Renal pelvis (tissue), 12 donors: Measurements from ENCODE around the gene PAX1. TPM values are rescaled to one million over a fixed set of nuclear protein-coding genes. Genes with fewer than 3 reads are reported as not detected.

ENCODE experiments used
- DNase-seq: peaks from one replicate; pipeline ENCODE4 v3.0.0-alpha.2; 2013
- long read RNA-seq, 16 experiments: transcript quantifications; one replicate each; lab custom pipeline, GENCODE V29; 2026
- polyA plus RNA-seq, 3 donors: library from polyadenylated mRNA; unstranded; fragments of 120-200 nt; gene quantifications; one replicate each; pipeline ENCODE4 v1.2.1, GENCODE V29; 2013; ENCODE audit not compliant: insufficient read length in 3 of 3

PAX1 gene
- polyA plus RNA-seq = under 1 TPM in 1 of 3 donors, not detected in 2; 0.01 TPM
- long read RNA-seq, donor 1 = 0 reads
- long read RNA-seq, donor 2, partial matches to known transcripts = 0 of 1 reads
- long read RNA-seq, donor 2, other reads (novel, unspliced or antisense) = 0 of 1 reads
- long read RNA-seq, donor 3 = 0 reads
- long read RNA-seq, donor 4 = 0 reads
- long read RNA-seq, donor 5 = 0 reads
- long read RNA-seq, donor 6 = 0 reads
- long read RNA-seq, donor 7 = 0 reads
- long read RNA-seq, donor 8 = 0 reads
- long read RNA-seq, donor 9 = 0 reads
- long read RNA-seq, donor 10 = 0 reads
- long read RNA-seq, donor 11 = 0 reads
- long read RNA-seq, donor 12 = 0 reads
- long read RNA-seq, donor 13 = 0 reads
- long read RNA-seq, donor 14 = 0 reads
- long read RNA-seq, donor 15, full-length matches to known transcripts = 1 of 1 reads
- long read RNA-seq, donor 15, partial matches to known transcripts = 0 of 1 reads
- long read RNA-seq, donor 15, other reads (novel, unspliced or antisense) = 0 of 1 reads
- long read RNA-seq, donor 16 = 0 reads

DNA sequence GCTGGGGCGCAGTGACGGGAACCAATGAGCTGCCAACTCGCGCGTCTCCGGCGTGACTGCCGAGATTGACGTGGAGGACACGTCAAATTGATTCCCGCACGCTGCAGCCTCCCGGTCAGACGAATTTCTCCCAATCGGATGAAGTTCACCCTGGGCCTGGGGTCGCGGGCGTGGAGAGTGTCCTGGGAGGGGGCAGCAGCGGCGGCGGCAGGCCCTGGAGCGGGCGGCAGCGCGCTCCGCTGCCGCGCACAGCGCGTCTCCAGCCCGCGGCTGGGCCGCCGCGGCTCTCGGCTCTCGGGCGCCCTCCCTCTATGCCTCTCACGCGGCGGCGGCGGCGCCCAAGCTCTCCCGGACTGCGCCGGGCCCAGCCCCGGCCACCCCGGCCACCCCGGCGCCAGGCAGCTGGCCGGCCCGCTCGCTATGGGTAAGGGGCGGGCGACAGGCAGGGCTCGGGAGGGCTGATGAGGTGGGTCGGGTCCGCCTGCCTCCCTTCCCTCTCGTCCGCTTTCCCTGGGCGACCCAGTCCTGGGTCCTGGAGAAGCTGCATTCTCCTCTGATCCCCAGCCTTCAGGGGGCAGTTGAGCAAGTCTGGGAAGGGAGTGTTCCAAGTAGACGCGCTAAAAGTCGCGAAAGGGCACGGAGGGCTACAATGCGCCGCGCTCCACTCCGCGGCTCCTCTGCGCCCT, at the start of gene PAX1:
TSS of gene PAX1 (plus strand) at position 90 of the 686 bp plus-strand sequence. CDS start at position 139, 49 bp downstream.
- no peak for DNase-seq

DNA sequence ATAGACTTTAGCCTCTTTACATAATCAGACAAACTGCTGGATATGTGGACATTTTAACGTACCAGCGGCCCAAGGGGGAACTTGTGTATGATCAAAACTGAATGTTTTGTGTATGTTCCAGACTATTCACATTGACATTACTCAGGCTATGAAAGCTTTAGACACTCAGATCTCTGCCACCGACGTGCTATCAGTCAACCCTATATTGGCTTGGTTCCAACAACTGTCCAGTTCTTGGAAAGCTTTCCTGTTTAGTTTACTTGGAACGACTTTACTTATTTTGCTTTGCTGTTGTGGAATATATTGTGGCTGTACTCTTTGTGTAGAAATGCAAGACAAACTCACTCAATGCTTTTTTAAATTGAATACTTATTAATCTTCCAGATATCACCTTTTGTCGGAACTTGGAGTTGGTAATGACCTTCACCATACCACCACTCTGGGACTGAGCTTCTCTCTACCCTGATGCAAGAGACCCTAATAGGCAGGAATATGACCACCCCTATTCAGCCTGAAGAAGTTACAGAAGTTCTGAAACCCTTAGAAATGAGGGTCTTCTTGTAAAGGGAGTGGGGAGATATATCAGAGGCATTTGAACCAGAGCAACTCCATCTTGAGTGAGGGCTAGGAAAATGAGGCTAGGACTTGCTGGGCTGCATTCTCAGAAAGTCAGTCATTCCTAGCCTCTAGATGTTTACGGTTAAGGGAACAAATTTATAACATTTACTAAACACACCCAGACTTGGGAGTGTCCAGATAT, 49.0 kb upstream of the PAX1 start:
- no peak for DNase-seq

DNA sequence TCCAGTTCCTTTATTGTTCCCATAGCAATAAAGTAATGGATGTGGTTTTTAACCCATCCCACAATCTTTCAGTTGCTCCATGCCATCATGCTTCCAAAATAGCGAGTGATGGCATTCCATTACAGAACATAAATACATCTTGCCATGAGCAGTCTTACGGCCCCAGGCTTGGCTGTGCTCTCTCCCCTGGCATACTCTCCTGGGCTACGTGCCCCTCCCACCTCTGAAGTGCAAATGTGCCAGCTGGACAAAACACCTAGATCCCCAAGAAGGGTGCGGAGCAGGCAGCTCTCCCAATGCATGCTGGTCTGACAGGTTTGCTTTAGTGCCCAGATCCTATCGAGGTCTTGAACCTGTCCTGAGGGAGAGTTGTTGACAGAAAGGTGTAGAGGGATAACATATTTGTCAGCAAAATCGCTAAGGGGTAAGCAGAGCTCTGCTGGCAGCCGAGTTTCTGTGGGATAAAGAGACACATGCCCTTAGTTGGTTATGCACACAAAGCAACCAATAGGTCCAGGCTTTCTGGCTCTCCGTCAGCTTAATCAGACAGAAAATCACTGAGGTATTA, 43.9 kb upstream of the PAX1 start:
- no peak for DNase-seq

DNA sequence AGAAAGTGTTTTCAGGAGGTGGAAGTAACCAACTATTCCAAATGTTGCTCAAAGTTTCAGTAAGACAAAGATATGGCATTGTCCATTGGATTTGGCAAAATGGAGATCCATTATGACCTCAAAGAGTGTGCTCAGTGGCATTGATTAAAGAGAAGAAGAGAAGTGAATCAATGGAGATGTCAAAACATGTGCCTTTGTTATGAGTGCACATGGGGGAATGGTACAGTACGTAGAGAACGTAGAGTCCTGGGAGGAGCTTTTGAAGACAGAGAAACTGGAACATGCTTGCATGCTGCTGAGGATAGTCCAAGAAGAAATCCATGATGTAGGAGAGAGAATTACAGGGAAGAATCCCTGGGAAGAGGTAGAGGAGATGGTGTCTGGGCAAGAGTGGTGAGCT, 42.0 kb upstream of the PAX1 start:
- no peak for DNase-seq

DNA sequence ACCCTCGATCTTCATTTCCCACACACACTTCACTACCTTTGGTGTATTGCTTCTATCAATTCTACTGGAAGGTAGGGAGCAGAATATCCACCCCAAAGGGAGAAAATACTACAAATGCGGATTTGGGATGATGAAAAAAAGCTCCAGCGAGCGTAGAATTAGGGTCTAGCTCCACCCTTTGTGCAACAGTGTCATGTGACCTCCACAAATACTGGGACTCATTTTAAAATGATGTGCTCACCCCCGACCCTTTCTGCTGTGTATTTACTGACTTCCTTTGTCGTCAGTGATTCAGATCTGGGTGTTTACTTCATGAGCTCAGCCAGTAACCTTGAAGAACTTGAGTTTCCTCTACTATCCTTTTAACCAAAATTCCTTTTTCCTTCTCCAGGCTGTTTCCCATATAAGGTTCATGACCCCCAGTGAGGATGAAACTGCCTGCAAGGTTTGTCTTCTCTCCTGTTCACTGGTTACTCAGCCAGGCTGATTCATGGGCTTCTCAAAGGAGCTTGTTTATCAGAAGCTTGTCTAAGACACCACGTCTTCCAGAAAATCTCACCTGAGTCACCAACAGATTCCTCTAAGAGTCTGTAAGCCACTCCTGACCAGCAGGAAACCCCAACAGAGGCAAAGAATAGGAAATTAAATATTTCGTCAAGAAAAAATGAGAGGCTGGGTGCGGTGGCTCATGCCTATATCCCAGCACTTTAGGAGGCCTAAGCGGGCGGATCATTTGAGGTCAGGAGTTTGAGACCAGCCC, 39.6 kb upstream of the PAX1 start:
- no peak for DNase-seq

DNA sequence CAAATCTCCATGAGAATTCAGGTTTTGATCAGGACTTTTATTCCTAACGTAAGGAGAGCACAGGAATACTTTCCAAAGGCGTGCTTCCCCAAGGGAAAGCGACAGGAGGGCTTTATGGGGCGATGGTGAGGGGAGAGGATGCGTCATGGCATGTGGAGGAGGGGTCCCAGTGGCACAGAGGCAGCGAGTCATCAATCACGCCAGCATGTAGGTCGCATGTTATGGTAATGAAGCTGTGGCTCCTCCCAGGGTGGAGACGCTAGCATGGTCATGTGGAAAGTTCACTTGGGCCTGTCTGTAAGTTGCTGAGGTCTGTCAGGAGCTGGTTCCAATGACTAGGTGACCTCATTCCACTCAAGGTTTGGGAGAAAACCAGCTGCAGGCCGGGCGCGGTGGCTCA, 35.3 kb upstream of the PAX1 start:
- DNase-seq = no peak

DNA sequence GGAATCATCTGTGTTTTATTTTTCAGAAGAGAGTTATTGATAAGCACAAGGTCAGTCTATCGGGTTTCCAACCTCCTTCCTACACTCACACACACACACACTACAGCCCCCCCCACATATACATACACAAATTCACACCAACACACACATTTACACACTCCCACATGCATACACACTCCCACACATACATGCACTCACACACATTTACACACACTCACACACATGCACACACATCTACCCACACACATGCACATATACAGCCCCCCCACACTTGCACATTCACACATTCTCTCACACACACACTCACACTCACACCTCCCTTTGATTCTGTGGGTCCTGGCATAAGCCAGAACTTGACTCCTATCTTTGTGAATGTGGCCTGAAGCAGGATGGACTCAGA, 34.5 kb upstream of the PAX1 start:
- no peak for DNase-seq

DNA sequence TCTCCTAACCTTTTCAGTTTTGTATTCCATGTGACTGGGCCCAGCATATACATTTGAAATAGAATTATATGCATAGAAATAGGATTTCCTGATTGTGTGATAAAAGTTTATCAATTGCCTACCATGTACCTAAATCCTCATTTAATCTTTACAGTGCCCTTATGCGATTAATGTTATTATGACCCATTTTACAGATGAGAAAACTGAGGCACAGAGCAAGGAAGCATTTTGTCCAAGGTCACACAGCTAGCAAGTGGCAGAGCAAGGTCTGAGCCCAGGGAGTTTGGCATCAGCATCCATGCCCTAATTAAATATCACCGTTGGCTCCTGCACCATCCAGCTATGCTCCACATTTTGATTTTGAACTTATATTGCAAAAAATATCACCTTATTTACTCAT, 28.2 kb upstream of the PAX1 start:
- DNase-seq = no peak

DNA sequence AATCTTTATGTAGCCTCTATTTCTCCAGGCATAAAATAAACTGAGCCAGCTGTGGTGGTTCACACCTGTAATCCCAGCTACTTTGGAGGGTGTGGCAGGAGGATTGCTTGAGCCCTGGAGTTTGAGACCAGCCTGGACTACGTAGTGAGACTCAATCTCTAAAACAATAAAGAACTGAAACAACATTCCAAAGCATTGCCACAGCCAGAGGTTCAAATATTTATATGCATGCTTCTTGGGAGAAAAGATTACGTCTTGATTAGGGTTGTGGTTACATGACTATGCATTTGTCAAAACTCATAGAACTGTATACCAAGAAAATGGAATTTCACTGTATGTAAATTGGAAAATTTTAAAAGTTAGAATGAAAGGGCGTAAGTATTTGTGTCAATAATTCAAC, 27.7 kb upstream of the PAX1 start:
- DNase-seq = no peak

DNA sequence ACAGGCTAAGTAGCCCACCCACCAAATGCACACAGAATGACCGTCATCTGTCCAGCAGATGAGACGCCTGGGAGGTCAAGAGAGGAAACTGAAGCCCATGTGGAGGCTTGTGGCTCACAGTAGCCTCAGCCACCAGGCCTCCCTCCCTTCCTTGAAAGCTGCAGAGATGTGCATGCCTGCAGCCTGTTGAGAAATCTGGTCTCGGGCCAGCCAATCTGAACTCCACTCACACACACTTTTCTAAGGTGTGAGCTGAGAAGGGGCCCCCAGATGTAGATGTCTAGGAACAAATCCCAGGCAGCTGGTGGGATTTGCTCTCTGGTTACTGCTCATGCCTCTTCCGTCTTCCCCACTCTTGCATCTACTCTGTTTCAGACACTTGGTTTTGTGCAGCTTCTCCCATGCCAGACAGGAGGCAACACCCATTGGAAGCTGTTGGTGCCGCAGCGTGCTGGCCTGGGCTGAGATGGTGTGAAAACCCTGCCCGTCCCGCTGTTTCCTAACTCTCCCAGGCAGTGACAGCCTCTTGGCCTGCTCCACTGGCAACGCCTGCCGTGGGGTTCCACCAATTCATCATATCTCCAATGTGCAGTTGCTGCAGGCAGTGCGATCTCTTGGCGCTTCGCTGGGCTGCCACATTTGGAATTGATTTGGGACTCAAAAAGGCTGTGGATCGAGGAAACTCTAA, 24.1 kb upstream of the PAX1 start:
- DNase-seq = no peak

DNA sequence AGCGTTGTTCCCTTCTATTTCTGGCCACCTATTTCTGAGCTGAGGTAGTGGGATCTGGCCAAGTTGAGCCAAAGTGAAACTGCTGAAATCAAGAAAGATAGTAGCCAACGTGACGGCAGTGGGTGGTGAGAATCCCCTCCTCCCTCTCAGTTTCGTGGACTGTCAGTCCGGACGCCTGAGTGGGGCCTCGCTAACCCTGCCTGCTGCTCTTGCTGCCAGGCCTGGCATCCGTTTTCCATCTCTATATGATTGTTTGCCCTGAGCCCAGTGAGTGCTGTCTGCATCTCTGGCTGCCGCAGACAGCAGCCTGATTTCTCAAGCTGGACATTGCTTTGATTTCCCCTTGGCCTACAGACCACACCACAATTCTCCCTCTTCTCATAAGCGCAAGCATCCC, 23.5 kb upstream of the PAX1 start:
- DNase-seq = no peak

DNA sequence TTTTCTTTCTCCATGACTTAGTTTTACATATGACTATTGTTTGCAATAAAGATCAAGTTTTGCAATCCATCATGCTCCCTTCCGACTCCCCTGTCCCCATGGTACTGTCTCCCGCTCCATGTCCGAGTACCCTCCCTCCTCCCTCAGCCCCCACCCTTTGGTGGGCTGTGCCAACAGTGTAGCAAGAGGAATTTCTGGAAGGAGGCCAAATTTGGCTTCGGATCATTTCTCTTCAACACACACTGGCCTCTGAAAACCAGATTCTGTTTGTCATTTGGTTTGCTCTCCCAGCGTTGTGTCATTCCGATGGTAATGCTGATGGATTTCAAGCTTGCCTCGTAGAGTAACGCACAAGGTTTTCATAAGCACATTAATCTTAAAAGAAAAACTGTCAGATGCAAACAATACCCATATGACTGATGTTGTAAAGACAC, 22.9 kb upstream of the PAX1 start:
- DNase-seq = peak; percentile 91

DNA sequence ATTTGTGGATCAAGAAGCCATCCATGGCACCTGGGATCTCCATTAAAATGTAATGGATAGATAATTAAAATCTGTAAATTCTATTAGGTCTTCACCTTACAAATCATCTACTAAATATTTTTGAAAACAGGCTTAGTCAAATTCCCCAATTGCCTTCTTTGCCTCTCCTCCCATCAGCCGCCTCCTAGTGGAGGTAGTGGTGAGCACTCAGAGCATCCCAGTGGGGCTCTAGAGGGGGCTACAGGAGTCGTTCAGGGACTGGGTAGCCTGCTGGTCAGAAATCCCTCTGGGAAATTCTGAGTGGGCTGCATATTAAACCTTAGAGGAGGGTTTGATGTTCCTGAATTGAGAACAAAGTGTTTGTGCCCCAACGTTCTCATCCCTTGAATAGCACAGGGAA, 20.8 kb upstream of the PAX1 start:
- no peak for DNase-seq

DNA sequence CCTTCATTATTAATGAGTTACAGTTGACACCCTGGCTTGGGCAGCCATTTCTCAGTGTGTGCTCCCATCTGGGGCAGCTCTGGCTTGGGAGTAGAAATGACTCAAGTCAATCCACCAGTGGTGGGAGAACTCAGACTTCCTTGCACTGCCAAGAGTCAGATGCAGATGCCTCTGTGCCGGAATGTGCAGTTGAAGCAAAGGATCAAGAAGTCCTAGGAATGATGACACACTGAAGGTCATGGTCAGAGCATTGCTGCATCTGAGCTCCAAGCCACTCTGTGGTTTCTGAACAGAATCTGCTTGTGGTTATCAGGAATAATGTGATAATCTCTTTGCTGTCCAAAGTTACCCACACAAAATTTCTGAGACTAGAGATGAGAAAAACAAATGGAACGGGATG, 19.5 kb upstream of the PAX1 start:
- no peak for DNase-seq

DNA sequence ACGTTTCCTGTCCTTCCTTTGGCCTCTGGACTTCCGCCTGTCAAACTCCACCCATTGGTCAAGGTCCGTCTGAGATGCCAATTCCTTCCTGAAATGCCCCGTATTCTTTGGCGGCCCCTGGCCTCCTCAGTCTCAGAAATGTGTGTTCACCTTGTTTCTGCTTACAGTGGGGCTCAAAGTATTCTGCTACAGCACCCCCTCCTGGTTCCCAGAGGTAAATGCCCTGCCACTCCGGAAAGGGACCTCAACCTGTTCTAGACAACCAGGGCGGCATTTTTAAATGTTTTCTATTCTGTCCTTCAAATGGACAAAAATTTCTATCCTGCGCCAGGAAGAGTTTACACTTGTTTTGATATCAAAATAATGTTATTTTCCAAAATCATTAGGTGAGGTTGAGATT, 12.1 kb upstream of the PAX1 start:
- DNase-seq = no peak

DNA sequence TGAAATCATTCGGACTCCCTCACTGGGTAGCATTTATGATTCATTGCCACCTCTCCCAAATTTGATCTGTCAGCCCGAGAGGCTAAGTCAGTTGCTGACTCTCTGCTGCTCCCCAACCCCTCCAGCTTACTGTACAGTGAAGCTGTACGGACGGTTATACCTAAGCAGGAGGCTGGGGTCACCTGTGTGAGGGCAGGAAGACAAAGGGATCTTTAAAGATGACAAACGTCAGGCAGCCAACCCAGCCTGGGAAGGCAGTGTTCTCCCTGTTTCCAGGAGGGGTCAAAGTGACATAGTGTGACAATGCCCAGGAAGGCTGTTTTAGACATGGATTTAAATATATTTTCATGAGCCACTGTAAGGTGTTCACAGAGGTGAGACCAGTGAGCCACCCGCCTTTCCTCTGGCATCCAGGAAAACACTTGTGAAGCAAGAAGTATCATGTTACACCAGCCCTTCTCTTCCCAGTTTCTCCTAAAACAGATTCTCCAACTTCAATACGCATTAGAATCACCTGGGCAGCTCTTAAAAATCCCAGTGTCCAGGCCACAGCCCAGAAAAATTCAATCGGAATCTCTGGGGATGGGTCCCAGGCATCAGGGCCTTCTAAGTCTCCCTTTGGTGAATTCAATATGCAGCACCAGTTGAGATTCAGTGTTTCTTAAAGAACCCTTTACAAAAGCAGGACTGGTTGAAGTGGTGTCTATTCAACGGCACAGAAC, 6.8 kb upstream of the PAX1 start:
- no peak for DNase-seq

DNA sequence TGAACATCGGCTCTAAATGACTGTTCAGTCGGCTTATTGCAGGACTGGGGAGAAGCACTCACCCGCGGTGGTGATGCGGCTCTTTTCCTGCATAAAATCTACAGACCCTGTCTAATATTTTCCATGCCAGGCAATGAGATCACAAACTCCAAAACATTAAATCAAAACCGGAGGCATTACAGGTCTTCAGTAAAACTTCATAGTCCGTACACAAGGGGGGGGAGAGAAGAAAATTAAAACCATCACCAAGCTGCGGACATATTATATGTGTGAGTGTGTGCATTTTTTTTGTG, 6.3 kb upstream of the PAX1 start:
- DNase-seq = no peak

DNA sequence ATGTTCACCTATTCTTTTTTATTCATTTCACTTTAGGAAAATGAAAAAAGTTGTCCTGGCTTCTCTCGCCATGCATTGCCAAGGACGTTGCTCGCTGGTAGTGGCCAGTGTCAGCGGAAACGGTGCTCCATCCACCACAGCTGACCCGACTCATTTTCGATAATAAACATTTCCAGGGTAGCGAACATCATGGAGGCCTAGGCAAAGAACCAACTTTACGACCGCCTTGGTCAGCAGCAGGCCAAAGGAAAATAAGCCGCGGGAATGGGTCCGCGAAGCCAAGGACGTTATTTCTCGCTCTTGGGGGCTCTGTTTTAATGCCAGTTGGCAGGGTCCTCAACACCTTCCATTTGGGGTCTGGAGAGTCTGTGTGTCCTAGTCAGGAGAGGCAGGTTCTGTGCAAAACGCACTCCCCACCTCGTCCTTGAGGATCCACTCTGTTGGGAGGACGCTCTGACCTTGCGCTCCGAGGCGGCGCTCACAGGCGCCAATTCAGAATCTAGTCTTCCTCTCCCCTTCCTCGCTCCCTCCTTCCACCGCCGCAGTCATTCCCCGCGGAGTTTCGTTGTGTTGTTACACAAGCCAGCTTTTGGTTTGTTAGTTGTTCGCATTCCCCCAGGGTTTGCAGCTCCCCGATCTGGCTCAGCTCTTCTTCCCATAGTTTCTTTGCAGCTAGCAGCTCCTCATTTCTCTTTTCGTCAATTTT, 4.1 kb upstream of the PAX1 start:
- no peak for DNase-seq

DNA sequence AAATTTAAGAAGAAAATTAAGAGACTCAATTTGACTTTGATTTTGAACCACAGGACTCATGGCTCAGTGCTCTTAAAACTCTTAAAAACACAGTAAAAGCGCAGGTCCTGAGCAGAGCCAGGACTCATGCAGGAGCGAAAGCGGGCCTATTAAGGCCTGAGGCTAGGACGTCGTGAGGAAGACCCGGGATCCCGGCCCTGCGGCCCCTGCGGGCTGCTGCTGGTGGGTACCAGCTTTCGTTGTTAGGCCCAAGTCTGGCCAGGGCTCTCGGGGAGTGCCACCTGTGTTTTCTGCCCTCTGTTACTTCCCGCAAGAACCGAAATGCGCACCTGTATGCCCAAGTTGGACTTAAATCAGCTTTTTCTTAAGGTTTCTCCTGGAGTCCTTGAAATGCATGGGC, 3.4 kb upstream of the PAX1 start:
- no peak for DNase-seq
